GM15510 (cell line): ENCODE measurements around the gene DNAJB12.

Experiments used
- POLR2A ChIP-seq: IDR thresholded peaks from 3 replicates; pipeline ENCODE4 v1.6.1; 2011; ENCODE audit warnings: borderline replicate concordance; ENCODE audit not compliant: insufficient read length; ENCODE audit errors: extremely low read depth

The DNAJB12 gene

DNA sequence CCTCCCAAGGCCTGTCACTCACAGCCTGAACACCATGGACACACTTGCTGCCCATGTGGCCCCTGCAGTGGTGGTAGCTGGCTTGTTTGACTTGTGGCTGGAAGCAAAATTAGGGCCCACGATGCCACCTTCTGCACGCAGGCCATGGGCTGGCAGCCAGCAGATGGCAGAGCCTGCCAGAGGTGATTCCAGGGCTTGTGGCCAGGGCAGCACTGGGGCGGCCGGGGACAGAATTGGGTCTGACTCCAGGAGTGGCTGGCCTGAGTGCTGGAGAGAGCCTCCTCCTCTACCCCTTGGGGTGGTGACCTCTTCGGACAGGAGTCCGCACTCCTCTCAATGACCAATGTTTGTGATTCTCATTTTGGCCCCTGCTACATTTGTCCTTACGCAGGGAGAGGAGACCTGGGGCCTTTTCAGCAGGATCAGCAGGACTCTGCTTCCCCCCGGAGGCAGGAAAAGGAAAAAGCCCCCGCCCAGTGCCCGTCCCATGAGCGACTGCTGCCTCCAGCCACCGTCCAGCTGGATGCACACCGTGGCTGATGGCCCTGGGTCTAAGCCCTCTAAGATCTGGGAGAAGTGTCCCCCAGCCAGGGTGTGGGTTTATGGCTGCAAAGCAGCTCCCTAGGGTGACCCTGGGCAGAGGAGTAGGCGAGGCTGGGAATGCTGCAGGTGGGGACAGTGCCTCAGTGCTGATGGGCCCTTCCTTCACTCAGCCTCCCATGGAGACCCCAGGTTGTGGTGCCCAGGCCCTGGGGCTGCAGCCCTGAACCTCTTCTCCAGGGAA, 26.5 kb downstream of the DNAJB12 start:
- no peak for TF ChIP-seq POLR2A

DNA sequence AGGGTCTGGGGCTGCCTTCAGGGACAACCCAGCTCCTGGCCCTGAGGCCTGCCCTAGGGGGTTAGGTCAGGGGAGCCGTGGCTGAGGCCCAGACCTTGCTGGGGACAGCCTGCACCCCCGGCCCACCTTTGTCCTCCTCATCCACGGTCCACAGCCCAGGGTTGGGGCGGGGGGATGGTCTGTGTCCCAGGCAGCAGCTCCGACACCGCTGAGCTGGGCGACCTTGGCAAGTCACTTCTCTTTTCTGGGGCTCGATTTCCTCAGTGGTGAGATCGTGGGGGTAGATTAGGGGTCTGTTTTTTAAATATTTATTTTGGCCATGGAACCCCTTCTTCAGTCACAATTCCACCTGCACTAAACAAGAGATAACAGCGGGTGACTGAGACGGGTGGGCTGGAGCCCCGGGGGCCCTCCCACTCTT, 30.9 kb downstream of the DNAJB12 start:
- no peak for TF ChIP-seq POLR2A

DNA sequence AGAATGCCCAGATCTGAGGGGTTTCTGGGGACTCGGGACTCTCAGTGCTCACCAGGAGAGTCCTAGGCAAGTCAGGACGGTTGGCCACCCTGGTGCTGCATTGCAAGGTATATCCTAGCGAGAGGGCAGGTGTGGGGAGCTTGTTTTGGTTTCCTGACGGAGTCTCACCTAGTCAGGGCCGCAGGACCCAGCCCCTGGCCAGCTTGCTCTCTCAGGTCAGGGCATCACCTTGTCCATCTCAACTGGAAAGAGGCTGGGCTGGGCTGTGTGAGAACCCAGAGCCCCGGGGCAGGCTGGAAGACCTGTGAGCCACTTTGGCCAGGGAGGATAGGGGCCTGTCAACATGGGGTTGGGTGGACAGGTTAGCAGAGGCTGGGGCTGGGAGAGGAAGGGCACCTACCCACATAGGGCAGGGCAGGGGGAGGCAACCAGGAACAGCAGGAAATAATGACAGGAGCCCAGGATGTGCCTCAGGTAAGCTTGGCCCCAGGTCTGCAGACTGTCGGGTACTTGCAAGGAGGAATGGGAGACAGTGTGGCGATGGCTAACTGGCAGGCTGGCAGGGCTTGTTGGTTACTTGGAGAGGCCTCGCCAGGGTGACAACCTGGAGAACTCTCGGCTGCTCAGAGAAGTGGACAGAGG, 31.5 kb downstream of the DNAJB12 start:
- no peak for TF ChIP-seq POLR2A

DNA sequence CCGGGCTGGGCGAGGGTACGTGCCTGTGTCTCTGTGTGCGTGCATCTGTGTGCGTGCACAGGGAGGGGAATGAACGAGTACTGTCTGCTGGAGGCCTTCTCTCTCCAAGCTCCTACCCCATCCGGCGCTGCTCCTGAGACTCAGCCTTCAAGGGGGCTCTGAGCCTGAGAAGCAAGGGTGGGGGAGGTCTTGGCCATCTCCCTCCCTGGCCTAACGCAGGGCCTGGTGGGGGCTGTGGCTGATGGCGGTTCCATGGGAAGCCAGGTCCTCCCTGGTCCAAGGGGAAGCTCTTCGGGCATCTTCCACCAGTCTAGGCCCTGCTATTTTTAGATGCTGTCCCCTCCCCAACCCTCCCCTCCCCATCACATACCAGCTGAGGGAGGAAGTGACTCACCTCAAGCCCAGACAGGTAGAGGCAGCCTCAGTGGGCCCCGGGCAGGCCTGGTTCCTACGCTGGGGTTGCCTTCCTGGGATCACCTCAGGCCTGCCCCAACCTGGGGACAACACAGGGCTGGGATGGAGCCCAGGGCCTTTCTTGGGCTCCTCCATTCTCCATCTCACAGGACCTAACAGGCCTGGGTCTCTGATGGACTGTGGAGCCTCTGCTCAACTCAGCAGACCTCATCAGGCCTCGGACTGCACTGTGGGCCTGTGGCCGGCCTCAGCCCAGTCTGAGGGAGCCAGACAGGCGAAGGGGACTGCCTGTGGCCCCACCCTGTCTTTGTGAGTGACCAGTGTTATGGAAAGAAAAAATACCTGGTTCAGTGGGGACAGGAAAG, 32.2 kb downstream of the DNAJB12 start:
- TF ChIP-seq POLR2A: no peak

DNA sequence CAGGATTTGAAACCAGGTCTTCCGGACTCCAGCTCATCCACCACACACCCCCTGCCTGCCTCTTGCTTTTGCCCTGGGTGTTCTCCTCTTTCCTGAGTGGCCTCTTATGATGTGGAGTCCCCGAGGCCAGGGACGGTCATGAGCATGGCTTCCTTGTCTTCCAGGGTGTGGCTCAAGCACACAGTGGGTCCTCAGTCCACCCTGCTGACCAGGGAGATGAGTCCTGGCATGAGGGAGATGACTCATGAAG, 32.8 kb downstream of the DNAJB12 start:
- no peak for TF ChIP-seq POLR2A

DNA sequence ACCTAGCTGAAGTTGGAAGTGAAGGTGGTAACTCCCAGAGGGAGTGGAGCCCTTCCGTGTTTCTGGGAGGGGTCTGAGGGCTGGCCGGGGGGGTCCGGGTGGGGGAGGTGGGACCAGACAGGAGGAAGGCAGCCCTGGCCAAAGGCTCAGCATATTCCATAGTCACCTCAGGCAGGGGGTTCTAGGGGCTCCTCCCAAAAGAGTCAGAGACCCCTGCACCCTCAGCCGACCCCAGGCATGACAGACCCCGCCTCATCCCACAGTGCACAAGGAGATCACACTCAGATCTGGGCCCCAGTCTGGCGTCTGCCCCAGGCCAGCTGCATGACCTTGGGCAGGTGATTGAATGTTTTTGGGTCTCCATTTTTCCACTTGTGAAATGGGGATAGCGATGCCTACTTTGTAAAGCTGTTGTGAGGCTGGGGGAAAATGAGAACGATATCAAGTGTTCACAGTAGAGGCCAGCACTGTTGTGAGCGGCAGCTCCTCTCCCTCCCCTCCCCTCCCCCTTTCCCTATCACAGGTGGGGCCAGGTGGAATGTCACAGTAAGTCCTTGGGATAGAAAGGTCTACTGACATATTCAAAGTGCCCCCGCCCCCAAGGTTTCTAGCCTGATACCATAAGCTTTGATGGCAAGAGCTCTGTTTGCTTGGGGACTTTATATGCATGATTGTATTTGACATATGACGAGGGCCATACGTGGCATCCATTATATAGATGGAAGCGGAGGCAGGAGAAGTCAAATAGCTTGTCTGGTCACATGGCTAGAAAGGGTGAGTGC, 33.3 kb downstream of the DNAJB12 start:
- no peak for TF ChIP-seq POLR2A

DNA sequence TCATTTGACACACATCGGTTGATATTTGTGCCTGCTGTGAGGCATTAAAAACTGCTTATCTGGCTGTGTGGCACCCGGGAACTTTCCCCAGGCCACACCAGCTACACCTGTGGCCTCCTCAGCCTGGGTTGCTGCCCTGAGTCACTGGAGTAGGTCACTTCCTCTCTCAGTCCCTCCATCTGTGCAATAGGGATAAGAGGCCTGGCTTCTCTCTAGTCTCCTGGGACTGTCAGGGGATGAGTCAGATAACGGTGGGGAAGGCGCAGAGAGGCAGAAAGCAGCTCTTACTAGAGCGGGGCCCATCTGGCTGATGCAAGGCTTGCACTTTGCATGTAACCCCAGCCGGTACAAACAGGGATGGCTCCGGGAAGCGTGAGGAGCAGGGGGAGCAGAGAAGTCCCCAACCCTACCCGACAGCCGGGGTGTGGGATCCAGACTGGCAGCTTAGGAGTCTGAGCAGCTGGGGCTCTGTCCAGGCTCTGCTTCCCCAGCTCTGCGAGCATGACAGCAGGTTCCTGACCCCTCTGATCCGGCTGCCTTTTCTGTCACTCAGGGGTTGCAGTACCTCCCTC, 34.0 kb downstream of the DNAJB12 start:
- no peak for TF ChIP-seq POLR2A

DNA sequence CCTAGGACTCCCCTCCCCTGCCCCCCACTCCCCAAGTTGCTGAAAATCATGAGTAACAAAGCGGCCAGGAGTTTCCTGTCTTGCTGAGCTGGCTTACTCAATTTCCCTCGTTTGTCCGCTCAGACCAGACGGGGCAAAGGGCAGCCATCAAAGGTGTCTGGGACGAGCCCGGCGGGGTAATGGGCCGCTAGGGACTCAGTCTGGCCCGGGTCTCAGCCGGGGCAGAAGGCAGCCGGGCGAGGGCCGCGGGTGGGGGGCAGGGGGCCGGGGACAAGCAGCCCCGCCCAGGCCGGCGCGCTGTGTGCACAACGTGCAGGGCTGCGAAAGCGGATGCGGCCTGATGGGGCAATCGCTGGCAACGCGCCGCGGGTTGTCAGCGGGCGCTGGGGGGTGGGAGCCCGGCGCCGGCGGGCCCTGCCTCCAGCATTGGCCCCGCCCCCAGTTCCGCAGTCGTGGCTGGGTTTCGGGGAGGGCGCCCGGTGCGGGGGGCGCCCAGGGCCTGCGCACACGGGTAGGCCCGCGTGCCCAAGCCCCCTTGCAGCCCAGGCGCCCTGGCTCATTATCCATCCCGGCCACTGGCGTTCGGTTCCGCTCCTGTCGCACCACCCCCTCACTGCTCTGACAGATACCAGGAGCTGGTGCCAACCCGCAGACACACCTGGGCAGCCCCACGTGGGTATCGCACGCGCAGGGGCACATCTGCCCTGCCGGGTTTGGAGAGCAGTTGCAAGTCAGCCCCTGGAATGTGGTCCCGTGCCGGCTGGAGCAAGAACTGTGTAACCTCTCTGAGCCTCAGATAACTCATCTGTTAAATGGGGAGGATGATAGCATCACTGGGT, 35.1 kb downstream of the DNAJB12 start:
- peak; percentile 68 for TF ChIP-seq POLR2A

DNA sequence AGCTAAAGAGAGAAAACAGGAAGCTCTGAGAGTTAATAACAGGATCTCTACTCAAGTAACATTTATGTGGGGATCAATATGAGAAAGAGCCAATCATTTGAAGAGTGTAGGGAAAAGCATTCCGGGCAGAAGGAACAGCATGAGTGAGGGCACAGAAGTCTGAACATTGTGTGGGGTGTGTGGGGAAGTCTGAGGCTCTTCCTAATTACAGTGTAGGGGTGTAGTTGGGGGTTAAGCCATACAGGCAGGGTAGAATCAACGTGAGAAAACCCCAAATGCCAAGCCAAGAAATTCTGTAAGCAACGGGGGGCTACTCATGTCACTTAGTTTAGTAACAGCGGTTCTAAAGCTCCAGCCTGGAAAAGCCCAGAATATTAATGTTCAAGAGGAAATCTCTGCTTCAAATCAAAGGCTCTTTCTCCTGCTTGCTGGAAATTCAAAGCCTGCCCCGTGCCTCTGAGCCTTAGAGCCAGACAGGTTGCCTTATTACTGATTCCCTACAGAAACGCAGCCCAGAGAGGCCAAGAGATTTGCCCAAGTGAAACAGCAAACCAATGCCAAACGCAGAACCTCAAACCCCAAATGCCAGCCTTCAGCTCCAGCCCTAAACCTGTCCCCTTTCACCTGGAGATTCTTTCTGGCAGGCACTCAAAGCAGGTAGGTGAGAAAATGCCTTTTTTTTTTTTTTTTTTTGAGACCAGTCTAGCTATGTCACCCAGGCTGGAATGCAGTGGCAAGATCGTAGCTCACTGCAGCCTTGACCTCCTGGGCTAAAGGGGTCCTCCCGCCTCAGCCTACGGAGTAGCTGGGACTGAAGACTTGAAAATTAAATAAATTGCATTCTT, 36.1 kb downstream of the DNAJB12 start:
- TF ChIP-seq POLR2A: no peak

DNA sequence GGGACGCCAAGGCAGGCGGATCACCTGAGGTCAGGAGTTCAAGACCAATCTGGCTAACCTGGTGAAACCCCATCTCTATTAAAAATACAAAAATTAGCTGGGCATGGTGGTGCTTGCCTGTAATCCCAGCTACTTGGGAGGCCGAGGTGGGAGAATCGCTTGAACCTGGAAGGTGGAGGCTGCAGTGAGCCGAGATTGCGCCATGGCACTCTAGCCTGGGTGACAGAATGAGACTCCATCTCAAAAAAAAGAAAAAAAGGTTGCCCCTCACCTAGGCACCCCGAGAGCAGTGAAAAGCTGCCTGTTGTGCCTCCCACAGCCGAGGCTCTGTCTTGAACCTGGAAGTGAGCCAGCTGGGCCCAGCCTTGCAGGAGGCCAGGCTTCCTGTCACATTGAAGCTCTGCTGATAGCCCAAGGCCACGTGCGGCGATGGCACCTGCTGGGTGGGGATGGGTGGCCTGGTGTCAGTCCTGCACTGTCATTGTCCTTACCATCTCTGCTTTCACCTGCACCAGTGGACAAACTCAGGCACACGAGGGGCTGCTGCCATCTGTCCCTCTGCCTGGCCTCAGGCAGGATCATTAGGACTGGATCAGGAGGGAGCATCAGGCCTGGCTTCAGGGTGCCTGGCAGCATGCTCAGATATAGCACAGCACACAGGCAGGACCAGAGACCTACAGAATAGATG, 37.8 kb downstream of the DNAJB12 start:
- no peak for TF ChIP-seq POLR2A

DNA sequence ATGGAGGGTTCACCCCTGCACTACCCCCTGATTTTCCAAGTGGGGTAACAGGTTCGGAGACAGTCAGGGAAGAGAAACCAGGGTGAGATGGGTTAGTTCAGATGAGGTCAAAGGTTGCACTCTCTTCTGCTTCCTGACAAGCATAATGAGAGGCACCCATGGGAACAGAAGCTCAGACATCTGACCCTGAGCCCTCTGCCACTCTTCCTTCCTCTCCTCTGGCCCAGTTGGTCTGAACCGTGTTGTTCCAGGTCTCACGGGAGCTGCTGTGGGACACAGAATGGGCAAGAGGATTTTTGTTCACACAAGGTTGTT, 38.4 kb downstream of the DNAJB12 start:
- no peak for TF ChIP-seq POLR2A

DNA sequence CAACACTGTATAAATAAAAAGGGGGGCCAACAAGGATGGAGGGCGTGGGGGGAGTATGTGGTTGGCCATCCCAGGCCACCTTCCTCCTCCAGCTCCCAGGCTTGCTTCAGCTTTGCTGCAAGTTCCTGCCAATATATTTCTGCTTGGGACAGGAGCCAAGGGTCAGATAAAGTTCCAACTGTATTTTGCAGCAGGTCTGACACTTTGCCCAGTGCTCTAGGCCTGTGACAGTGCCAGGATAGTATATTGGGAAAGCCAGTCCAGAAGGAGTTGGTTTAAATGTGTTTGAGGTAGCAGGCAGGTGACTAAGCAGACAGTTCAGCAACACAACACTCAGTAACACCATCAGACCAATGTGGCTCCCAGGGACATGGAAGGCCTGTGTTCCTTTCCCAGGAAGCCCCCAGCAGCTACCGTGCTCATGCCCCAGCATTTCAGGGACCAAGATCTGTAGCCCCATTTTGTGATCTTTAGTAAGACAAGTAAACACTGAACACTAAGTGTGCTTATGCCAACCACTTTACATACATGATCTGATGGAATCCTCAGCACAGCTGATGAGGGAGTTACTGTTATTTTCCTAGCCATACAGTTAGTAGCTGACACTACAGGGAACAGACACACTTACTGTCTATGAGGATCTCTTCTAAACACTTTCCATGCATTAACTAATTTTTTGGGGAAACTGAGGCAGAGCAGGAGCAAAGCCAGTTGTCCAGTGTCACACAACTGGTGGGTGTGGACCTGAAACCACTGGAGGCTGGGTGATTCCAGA, 38.9 kb downstream of the DNAJB12 start:
- TF ChIP-seq POLR2A: no peak
